Activated CD8-positive, alpha-beta T cell treated with anti-CD3 and anti-CD28 coated beads for 36 hours (primary cell): ENCODE results near the gene OXLD1. TPM values are rescaled to one million over a fixed set of nuclear protein-coding genes. Genes with fewer than 3 reads are reported as not detected.
A peak's percentile ranks its signal among the peaks of the same experiment; 100 is the strongest.

Source experiments
- ATAC-seq: fragments of 200-7000 bp; cut with Tn5 transposase; one replicate; pipeline ENCODE4 v1.10.0; 2021; ENCODE audit warnings: mild to moderate bottlenecking, moderate library complexity
- CTCF ChIA-PET: fragments of 350-600 bp; sonication (Branson Sonifier 250); formaldehyde crosslinking; loops from one replicate; lab custom pipeline; 2021; ENCODE audit warnings: antibody characterized with exemption; lab: Charles Lee
- POLR2A ChIA-PET: fragments of 350-600 bp; sonication (Branson Sonifier 250); formaldehyde crosslinking; loops from one replicate; lab custom pipeline; 2021; ENCODE audit warnings: antibody characterized with exemption; lab: Charles Lee
- DNase-seq: peaks from one replicate; pipeline ENCODE4 v3.0.0-alpha.2; 2020
- H3K27ac Mint-ChIP-seq: one replicate; pipeline ENCODE4 v1.8.0; 2021; ENCODE audit warnings: mild to moderate bottlenecking, mixed read lengths
- H3K27me3 Mint-ChIP-seq: one replicate; pipeline ENCODE4 v1.8.0; 2021; ENCODE audit warnings: mixed read lengths
- H3K36me3 Mint-ChIP-seq: one replicate; pipeline ENCODE4 v1.8.0; 2021; ENCODE audit warnings: low read depth, mixed read lengths
- H3K4me1 Mint-ChIP-seq: one replicate; pipeline ENCODE4 v1.8.0; 2021; ENCODE audit warnings: low read depth, mixed read lengths
- H3K4me3 Mint-ChIP-seq: one replicate; pipeline ENCODE4 v1.8.0; 2021; ENCODE audit warnings: mild to moderate bottlenecking, moderate library complexity, mixed read lengths
- H3K9me3 Mint-ChIP-seq: one replicate; pipeline ENCODE4 v1.8.0; 2021; ENCODE audit warnings: mixed read lengths
- intact Hi-C: fragments of 100-400 bp; cut with micrococcal nuclease; formaldehyde crosslinking; loops from one replicate; pipeline ENCODE4 v1.10.0; 2022
- total RNA-seq, 2 experiments: library from RNA; stranded (reverse); gene quantifications; one replicate each; pipeline ENCODE4 v1.2.3, GENCODE V29; 2021
- TF ChIP-seq, protein P1 (sequence below): fragments of 200-600 bp; IDR thresholded peaks from one replicate; pipeline ENCODE4 v1.8.0; 2022; ENCODE audit warnings: antibody characterized with exemption, mild to moderate bottlenecking

Gene OXLD1
- total RNA-seq, 2 experiments from 2014 or later, result 50.1 to 52.6 TPM

DNA sequence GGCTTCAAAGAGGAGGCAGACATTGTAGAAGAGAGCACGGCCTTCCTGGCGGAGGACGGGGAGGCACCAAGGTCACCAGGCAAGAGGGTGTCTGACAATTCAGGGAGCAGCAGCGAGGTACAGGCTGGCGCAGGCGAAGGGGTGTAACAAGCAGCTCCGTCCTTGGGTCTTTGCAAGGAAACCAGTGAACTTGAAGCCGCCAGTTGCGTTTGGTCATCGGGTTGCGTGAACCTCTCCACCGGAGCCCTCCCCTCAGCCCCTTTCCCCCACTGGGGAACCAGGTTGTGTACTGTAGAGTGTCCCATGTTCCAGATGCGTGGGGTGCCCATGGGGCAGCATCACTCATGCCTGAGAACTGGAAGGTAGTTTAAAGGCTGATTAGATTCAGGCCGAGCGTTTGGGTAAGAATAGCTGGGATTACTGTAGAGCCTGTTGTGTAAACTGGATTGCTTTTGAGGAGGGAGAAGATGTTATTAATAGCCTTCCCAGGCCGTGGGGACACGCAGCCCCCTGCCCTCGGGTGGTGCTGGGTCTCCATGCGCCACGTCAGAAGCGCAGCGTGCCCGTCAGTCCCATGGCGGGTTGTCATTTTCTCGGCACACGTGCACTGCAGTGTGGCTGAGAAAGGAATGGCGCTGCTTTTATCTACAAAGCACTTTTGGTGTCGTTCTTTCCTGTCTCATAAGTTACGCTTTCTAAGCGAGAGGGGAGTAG lies 39.3 kb upstream of the OXLD1 start:
- Mint-ChIP-seq H3K4me3 (peak overlapping the region; percentile 20), H3K36me3 (peaks cover 48% of the 10 kb centered on the region), H3K4me1 (peaks cover 29% of the 10 kb centered on the region), H3K27ac (no peak overlapping the region), H3K9me3 (no peaks in the 10 kb centered on the region), H3K27me3 (no peaks in the 10 kb centered on the region)
- intact Hi-C loops, result no loop called here
- ChIA-PET POLR2A (interaction anchor here (1.1 to 4.9 kb wide), 7 partner anchors 9 to 160 kb away, joined by 3 to 73 read pairs (median 7); partner anchors contain the start of genes ARL16, HGS and SLC25A10), CTCF (no interaction called here)
- no peak for ATAC-seq
- DNase-seq, result no peak
- TF ChIP-seq, protein P1, sequence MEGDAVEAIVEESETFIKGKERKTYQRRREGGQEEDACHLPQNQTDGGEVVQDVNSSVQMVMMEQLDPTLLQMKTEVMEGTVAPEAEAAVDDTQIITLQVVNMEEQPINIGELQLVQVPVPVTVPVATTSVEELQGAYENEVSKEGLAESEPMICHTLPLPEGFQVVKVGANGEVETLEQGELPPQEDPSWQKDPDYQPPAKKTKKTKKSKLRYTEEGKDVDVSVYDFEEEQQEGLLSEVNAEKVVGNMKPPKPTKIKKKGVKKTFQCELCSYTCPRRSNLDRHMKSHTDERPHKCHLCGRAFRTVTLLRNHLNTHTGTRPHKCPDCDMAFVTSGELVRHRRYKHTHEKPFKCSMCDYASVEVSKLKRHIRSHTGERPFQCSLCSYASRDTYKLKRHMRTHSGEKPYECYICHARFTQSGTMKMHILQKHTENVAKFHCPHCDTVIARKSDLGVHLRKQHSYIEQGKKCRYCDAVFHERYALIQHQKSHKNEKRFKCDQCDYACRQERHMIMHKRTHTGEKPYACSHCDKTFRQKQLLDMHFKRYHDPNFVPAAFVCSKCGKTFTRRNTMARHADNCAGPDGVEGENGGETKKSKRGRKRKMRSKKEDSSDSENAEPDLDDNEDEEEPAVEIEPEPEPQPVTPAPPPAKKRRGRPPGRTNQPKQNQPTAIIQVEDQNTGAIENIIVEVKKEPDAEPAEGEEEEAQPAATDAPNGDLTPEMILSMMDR, result no peak

DNA sequence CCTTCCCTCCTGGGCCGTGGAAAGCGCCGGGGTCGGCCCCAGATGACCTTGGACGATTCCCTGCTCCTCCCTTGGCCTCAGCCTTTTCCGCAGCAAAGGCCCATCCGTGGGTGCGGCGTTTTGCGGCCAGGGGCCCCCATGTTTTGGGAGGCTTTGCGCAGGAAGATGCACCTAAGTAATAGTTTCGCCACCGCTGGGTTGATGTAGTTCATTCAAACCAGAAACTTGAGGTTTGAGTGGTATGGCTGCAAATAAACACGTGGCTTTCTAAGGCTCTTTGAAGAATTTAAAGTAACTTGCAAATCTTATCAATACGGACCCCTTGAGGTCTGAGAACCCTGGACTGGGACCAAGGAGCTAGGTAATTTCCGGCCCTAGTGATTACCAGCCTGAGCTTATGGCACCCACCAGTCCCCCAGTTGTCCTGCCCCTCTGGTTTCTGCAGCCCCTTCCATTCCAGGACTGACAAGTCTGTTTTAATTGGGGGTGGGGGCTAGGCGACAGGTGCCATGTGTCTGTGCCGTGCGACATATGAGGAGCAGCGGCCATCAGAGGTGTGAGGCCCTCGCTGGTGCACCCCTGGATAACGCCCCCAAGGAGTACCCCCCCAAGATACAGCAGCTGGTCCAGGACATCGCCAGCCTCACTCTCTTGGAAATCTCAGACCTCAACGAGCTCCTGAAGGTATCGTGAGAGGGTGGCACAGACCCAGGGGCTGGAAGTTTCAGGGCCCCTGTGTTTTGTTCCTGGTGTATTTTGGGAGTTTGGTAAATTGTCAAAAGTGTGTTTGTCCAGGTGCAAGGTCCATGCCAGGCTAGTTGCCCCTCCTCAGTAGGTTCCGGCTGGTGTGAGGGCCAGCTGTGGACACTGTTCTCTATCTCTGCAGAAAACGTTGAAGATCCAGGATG lies 37.6 kb upstream of the OXLD1 start:
- peaks cover 24% of the 10 kb centered on the region for H3K4me1 Mint-ChIP-seq
- no peaks in the 10 kb centered on the region for H3K9me3 Mint-ChIP-seq
- H3K4me3 Mint-ChIP-seq, result peak overlapping the region; percentile 94
- H3K36me3 Mint-ChIP-seq, result peaks cover 53% of the 10 kb centered on the region
- ATAC-seq, result peak; percentile 1
- POLR2A ChIA-PET, result interaction anchor here (0.6 to 4.9 kb wide), 18 partner anchors 7 to 324 kb away, joined by 3 to 73 read pairs (median 4); partner anchors contain the start of genes ARHGDIA, ARL16, FAAP100 and HGS
- TF ChIP-seq, protein P1, result no peak
- no peaks in the 10 kb centered on the region for H3K27me3 Mint-ChIP-seq
- peak overlapping the region; percentile 85 for H3K27ac Mint-ChIP-seq
- peak; percentile 31 for DNase-seq
- intact Hi-C loops, result no loop called here
- CTCF ChIA-PET, result interaction anchor here (1.5 to 2.5 kb wide), 4 partner anchors 19 to 166 kb away, joined by 3 to 10 read pairs (median 6); partner anchors contain the start of genes ARL16 and HGS

DNA sequence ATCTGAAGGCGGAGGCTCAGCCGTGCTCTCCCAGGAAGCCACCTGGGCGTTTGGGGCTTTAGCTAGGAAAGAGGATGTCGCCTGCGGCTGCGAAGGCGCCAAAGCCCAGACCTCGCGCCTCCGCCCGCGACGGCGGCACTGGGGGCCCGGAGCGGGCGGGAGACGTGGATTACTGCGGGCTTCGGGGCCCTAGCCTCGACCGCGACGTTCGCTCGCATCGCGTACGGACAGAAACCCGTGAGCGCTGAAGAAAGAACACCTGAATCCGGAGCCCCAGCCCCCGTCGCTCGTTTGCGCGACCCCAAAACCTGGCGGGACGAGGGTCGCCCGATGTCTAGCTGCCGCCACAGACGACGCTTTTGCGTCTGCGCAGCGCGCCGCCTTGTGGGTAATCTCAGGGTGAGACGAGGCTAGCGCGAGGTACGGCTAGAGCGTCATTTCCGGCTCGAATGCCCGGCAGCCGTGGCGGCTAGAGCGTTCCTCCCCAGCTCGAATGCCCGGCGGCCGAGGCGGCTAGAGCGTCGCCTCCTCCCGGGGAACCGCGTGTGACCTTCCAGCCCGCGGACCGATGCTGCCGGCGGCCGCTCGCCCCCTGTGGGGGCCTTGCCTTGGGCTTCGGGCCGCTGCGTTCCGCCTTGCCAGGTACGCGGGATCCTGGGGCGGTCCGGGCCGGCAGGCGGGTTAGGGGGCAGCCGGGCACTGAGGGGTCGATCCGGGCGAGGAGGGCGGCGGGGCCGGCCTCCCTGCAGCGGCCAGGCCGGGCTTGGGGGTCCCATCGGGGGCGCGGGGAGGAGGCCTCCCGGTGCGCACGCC lies 36.7 kb upstream of the OXLD1 start, which contains the start of gene MRPL12:
TSS of gene MRPL12 (plus strand) at position 434 of the 813 bp plus-strand sequence. CDS start at position 569, 135 bp downstream.
- H3K27me3 Mint-ChIP-seq, result no peaks in the 10 kb centered on the region
- H3K27ac Mint-ChIP-seq, result peak within 1 kb of the TSS; percentile 96
- H3K4me1 Mint-ChIP-seq, result peaks cover 24% of the 10 kb centered on the region
- DNase-seq (peak; percentile 94), ATAC-seq (peak; percentile 88)
- TF ChIP-seq, protein P1, result no peak
- H3K4me3 Mint-ChIP-seq, result peak within 1 kb of the TSS; percentile 94
- intact Hi-C loops, result no loop called here
- POLR2A ChIA-PET, result interaction anchor here (0.6 to 4.9 kb wide), 21 partner anchors 8 to 464 kb away, joined by 3 to 73 read pairs (median 4); partner anchors contain the start of genes ARL16, FAAP100, HGS and MAFG
- CTCF ChIA-PET, result interaction anchor here (1.1 to 2.5 kb wide), 6 partner anchors 18 to 167 kb away, joined by 3 to 10 read pairs (median 4); partner anchors contain the start of genes ARL16 and HGS
- H3K36me3 Mint-ChIP-seq, result peaks cover 56% of the 10 kb centered on the region
- H3K9me3 Mint-ChIP-seq, result no peaks in the 10 kb centered on the region

DNA sequence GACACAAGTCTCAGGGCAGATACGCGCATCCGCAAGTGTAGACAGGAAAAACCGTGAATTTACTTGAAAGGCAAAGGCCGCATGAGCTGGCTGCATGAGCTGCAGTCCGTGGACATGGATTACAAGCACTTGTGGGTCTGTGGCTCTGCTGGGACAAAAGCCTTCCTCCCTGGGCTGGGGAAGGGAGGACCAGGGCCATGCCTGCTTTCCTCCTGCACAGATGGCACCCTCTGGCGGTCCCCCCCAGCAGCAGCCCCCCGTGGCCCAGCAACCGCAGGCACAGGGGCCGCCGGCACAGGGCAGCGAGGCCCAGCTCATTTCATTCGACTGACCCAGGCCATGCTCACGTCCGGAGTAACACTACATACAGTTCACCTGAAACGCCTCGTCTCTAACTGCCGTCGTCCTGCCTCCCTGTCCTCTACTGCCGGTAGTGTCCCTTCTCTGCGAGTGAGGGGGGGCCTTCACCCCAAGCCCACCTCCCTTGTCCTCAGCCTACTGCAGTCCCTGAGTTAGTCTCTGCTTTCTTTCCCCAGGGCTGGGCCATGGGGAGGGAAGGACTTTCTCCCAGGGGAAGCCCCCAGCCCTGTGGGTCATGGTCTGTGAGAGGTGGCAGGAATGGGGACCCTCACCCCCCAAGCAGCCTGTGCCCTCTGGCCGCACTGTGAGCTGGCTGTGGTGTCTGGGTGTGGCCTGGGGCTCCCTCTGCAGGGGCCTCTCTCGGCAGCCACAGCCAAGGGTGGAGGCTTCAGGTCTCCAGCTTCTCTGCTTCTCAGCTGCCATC lies 35.1 kb upstream of the OXLD1 start:
- intact Hi-C loops, result no loop called here
- H3K9me3 Mint-ChIP-seq, result no peaks in the 10 kb centered on the region
- no peaks in the 10 kb centered on the region for H3K27me3 Mint-ChIP-seq
- CTCF ChIA-PET, result interaction anchor here (0.7 to 2.2 kb wide), 6 partner anchors 8 to 135 kb away, joined by 3 to 10 read pairs (median 4); partner anchors contain the start of genes ARL16 and HGS
- POLR2A ChIA-PET, result interaction anchor here (1.0 to 4.9 kb wide), 9 partner anchors 8 to 131 kb away, joined by 3 to 73 read pairs (median 13); partner anchors contain the start of genes ARL16, HGS, MCRIP1 and SLC25A10
- peaks cover 24% of the 10 kb centered on the region for H3K4me1 Mint-ChIP-seq
- peak overlapping the region; percentile 94 for H3K4me3 Mint-ChIP-seq
- peak overlapping the region; percentile 96 for H3K27ac Mint-ChIP-seq
- TF ChIP-seq, protein P1, result no peak
- ATAC-seq (peak; percentile 31), DNase-seq (peak; percentile 41)
- H3K36me3 Mint-ChIP-seq, result peaks cover 60% of the 10 kb centered on the region
